OCI-LY3 (cell line): ENCODE measurements around the gene NEK10.

ENCODE experiments used
- H2AFZ ChIP-seq: fragments of 200-600, 300-600 bp; shearing (Covaris generic); 2 replicates; pipeline ENCODE4 v1.6.0; 2014; ENCODE audit warnings: antibody characterized with exemption, low read depth, low read length
- H3K27ac ChIP-seq: fragments of 200-600, 300-600 bp; sonication (generic); 2 replicates; pipeline ENCODE4 v1.5.1; 2014; ENCODE audit warnings: mild to moderate bottlenecking, low read length, moderate library complexity, mixed read lengths
- H3K27me3 ChIP-seq: fragments of 200-600, 300-600 bp; sonication (generic); 2 replicates; pipeline ENCODE4 v1.6.1; 2014; ENCODE audit warnings: low read depth, low read length, mixed read lengths
- H3K36me3 ChIP-seq: fragments of 200-600, 300-600 bp; sonication (generic); replicated peaks from 2 replicates; pipeline ENCODE3; 2014; ENCODE audit warnings: low read depth, low read length, mixed read lengths
- H3K4me1 ChIP-seq: fragments of 300-600, 200-600 bp; sonication (generic); 2 replicates; pipeline ENCODE4 v1.6.1; 2014; ENCODE audit warnings: low read length, mixed read lengths
- H3K4me2 ChIP-seq: fragments of 200-600, 300-600 bp; sonication (generic); 2 replicates; pipeline ENCODE4 v1.6.1; 2014; ENCODE audit warnings: low read length, mixed read lengths
- H3K4me3 ChIP-seq: fragments of 300-600, 200-600 bp; sonication (generic); 2 replicates; pipeline ENCODE4 v1.5.1; 2014; ENCODE audit warnings: antibody characterized with exemption, mild to moderate bottlenecking, low read length, moderate library complexity
- H3K79me2 ChIP-seq: fragments of 300-600, 200-600 bp; shearing (Covaris generic); 2 replicates; pipeline ENCODE4 v1.6.1; 2014; ENCODE audit warnings: mild to moderate bottlenecking, low read length, mixed read lengths
- H3K9ac ChIP-seq: fragments of 300-600, 200-600 bp; shearing (Covaris generic); 2 replicates; pipeline ENCODE4 v1.6.0; 2014; ENCODE audit warnings: mild to moderate bottlenecking, low read length, moderate library complexity
- H3K9me3 ChIP-seq: fragments of 200-600, 300-600 bp; shearing (Covaris generic); 2 replicates; pipeline ENCODE4 v1.6.1; 2014; ENCODE audit warnings: low read length, mixed read lengths; ENCODE audit not compliant: insufficient read depth
- H4K20me1 ChIP-seq: fragments of 200-600, 300-600 bp; sonication (generic); 2 replicates; pipeline ENCODE4 v1.6.1; 2016; ENCODE audit warnings: low read length, mixed read lengths; ENCODE audit not compliant: insufficient read depth
- CTCF ChIP-seq: fragments of 200-600, 300-600 bp; sonication (generic); IDR thresholded peaks from 2 replicates; pipeline ENCODE4 v1.5.1; 2014; ENCODE audit warnings: antibody characterized with exemption, low read length, low read depth
- EZH2phosphoT487 ChIP-seq: fragments of 200-600 bp; shearing (Covaris generic); IDR thresholded peaks from 2 replicates; pipeline ENCODE4 v1.6.1; 2018; ENCODE audit warnings: antibody characterized with exemption, mixed run types, low read depth

NEK10 gene

GRCh38 chr3:27160146-27160545 is 209.0 kb downstream of the NEK10 start:
- Histone ChIP-seq H3K4me3 (no peak overlapping the region), H3K4me2 (no peak overlapping the region), H3K9ac (no peak overlapping the region), H3K27ac (no peak overlapping the region), H3K36me3 (no peaks in the 10 kb centered on the region), H3K9me3 (no peaks in the 10 kb centered on the region), H4K20me1 (no peaks in the 10 kb centered on the region), H3K27me3 (no peaks in the 10 kb centered on the region), H3K4me1 (no peaks in the 10 kb centered on the region), H2AFZ (no peak overlapping the region), H3K79me2 (no peaks in the 10 kb centered on the region)
- no peak for TF ChIP-seq EZH2phosphoT487
- TF ChIP-seq CTCF, result no peak

DNA sequence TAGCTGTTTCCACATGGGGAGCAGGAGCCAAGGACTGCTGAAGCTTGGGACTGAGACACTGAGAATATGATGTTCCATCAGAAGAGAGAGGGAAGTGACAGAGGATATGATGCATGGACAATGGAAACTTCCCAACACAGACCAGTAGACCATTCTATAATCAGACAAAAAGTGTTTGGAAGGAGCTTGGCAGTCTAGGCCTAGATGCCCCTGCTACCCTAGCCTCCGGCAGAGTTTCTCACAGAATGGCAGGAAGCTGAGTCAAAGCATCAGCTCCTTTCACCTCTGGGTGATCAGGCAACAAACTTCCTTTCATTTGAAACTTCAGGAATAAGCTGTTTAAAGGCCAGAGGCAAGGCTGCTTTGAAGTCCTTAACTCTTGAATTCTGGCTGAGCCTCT is 222.0 kb downstream of the NEK10 start:
- TF ChIP-seq EZH2phosphoT487 (no peak), CTCF (no peak)
- Histone ChIP-seq H3K9me3 (no peaks in the 10 kb centered on the region), H3K27ac (no peak overlapping the region), H3K9ac (no peak overlapping the region), H4K20me1 (no peaks in the 10 kb centered on the region), H3K4me1 (no peaks in the 10 kb centered on the region), H3K79me2 (no peaks in the 10 kb centered on the region), H2AFZ (no peak overlapping the region), H3K4me2 (no peak overlapping the region), H3K4me3 (no peak overlapping the region), H3K36me3 (no peaks in the 10 kb centered on the region), H3K27me3 (no peaks in the 10 kb centered on the region)

- H3K4me3 ChIP-seq, result no peak overlapping the region
- H3K27ac ChIP-seq, result no peak overlapping the region
- no peaks in the 10 kb centered on the region for H3K79me2 ChIP-seq
- H4K20me1 ChIP-seq, result no peaks in the 10 kb centered on the region
- no peak overlapping the region for H3K4me2 ChIP-seq
- H3K9me3 ChIP-seq, result no peaks in the 10 kb centered on the region
- TF ChIP-seq CTCF (no peak), EZH2phosphoT487 (no peak)
- H3K36me3 ChIP-seq, result no peaks in the 10 kb centered on the region
- H3K9ac ChIP-seq, result no peak overlapping the region
- H3K27me3 ChIP-seq, result no peaks in the 10 kb centered on the region
- H3K4me1 ChIP-seq, result no peaks in the 10 kb centered on the region
- H2AFZ ChIP-seq, result no peak overlapping the region
Measured at GRCh38 chr3:27146786-27147185, 222.4 kb downstream of the NEK10 start.

DNA sequence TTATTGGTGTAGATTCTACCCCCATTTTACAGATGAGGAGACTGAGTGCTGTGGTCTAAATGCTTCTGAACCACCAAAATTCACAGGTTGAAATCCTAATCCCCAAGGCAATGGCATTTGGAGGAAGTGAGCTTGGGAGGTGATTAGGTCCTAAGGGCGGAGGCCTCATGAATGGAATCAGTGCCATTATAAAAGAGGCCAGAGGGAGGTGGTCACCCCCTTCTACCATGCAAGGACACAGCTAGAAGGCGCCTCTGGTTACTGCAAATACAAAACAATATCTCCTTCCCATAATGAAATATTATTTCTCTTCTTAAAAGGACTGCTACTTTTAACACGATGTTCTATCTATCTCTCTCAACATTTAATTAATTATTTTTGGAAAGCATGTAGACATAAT is 223.5 kb downstream of the NEK10 start:
- Histone ChIP-seq H3K4me3 (no peak overlapping the region), H3K79me2 (no peaks in the 10 kb centered on the region), H3K9me3 (no peaks in the 10 kb centered on the region), H3K27me3 (no peaks in the 10 kb centered on the region), H3K36me3 (no peaks in the 10 kb centered on the region), H3K4me2 (no peak overlapping the region), H3K4me1 (no peaks in the 10 kb centered on the region), H3K9ac (no peak overlapping the region), H2AFZ (no peak overlapping the region), H3K27ac (no peak overlapping the region), H4K20me1 (no peaks in the 10 kb centered on the region)
- TF ChIP-seq EZH2phosphoT487, result no peak
- no peak for TF ChIP-seq CTCF
